HepG2 (cell line): ENCODE data around the gene ITIH1. TPM values are rescaled to one million over a fixed set of nuclear protein-coding genes. Genes with fewer than 3 reads are reported as not detected.

Source experiments
- EP300 ChIP-seq, 3 experiments: sonication (generic) in 1 of 3; formaldehyde crosslinking in 1 of 3; IDR thresholded peaks; 2 replicates each; pipeline versions ENCODE4 v1.5.1 to v1.6.1; 2011 to 2020; ENCODE audit warnings: low read depth in 2 of 3, low read length in 2 of 3, borderline replicate concordance in 1 of 3, improper control_type of control experiment in 1 of 3, mild to moderate bottlenecking in 1 of 3, missing genetic modification reagents in 1 of 3, moderate library complexity in 1 of 3
- GRHL1 ChIP-seq: sonication (generic); formaldehyde crosslinking; conservative IDR thresholded peaks from 2 replicates; pipeline ENCODE4 v1.8.0; 2022; ENCODE audit warnings: missing genetic modification reagents
- KLF12 ChIP-seq: sonication (generic); formaldehyde crosslinking; IDR thresholded peaks from 2 replicates; pipeline ENCODE4 v1.4.0; 2020; ENCODE audit warnings: missing genetic modification reagents, borderline replicate concordance
- MXD1 ChIP-seq: sonication (generic); formaldehyde crosslinking; IDR thresholded peaks from 2 replicates; pipeline ENCODE4 v1.4.0; 2020; ENCODE audit warnings: mild to moderate bottlenecking, missing genetic modification reagents
- NCOR1 ChIP-seq: fragments of 200-600 bp; sonication (generic); IDR thresholded peaks from 2 replicates; pipeline ENCODE4 v1.7.0; 2017; ENCODE audit warnings: antibody characterized with exemption, low read length, borderline replicate concordance
- NFYC ChIP-seq: IDR thresholded peaks from 2 replicates; pipeline ENCODE4 v1.6.1; 2016; ENCODE audit warnings: missing genetic modification reagents, missing compliant biosample characterization
- NR2F6 ChIP-seq, 2 experiments: IDR thresholded peaks; 2 replicates each; pipeline ENCODE4 v1.6.1; 2016; ENCODE audit warnings: antibody characterized with exemption in 1 of 2, mild to moderate bottlenecking in 1 of 2
- POLR2AphosphoS2 ChIP-seq: IDR thresholded peaks from 2 replicates; pipeline ENCODE4 v1.6.1; 2011; ENCODE audit warnings: low read depth, low read length, improper control_type of control experiment
- RCOR2 ChIP-seq: IDR thresholded peaks from 2 replicates; pipeline ENCODE4 v1.6.1; 2016; ENCODE audit warnings: missing biosample characterization, missing genetic modification reagents
- SOX13 ChIP-seq, 3 experiments: fragments of 450-650 bp in 1 of 3; sonication (generic) in 1 of 3; formaldehyde crosslinking in 1 of 3; IDR thresholded peaks in 2 of 3; conservative IDR thresholded peaks in 1 of 3; 2 replicates each; pipeline versions ENCODE4 v1.5.0 to v1.6.1; 2016 to 2020; ENCODE audit warnings: antibody characterized with exemption in 1 of 3, mild to moderate bottlenecking in 1 of 3, missing compliant biosample characterization in 1 of 3, missing genetic modification reagents in 1 of 3, moderate library complexity in 1 of 3
- THAP11 ChIP-seq: IDR thresholded peaks from 2 replicates; pipeline ENCODE4 v1.6.1; 2016; ENCODE audit warnings: missing biosample characterization, missing genetic modification reagents
- TSC22D2 ChIP-seq: sonication (generic); formaldehyde crosslinking; IDR thresholded peaks from 2 replicates; pipeline ENCODE4 v1.5.1; 2020; ENCODE audit warnings: missing genetic modification reagents, mild to moderate bottlenecking, borderline replicate concordance
- ZFP41 ChIP-seq: sonication (generic); formaldehyde crosslinking; IDR thresholded peaks from 2 replicates; pipeline ENCODE4 v1.4.0; 2020; ENCODE audit warnings: mild to moderate bottlenecking, missing genetic modification reagents, borderline replicate concordance
- ZMYM4 ChIP-seq: sonication (generic); formaldehyde crosslinking; IDR thresholded peaks from 2 replicates; pipeline ENCODE4 v1.8.1; 2023; ENCODE audit warnings: mild to moderate bottlenecking, missing genetic modification reagents
- ZNF205 ChIP-seq: IDR thresholded peaks from 2 replicates; pipeline ENCODE4 v1.6.1; 2018; ENCODE audit warnings: missing biosample characterization, missing genetic modification reagents
- ZNF282 ChIP-seq: fragments of 450-650 bp; IDR thresholded peaks from 2 replicates; pipeline ENCODE4 v1.6.1; 2018; ENCODE audit not compliant: partially characterized antibody
- ZNF3 ChIP-seq: IDR thresholded peaks from 2 replicates; pipeline ENCODE4 v1.7.0; 2017; ENCODE audit warnings: inconsistent platforms
- ZNF333 ChIP-seq: sonication (generic); formaldehyde crosslinking; IDR thresholded peaks from 2 replicates; pipeline ENCODE4 v1.4.0; 2020; ENCODE audit warnings: mild to moderate bottlenecking, missing genetic modification reagents, borderline replicate concordance
- ZNF335 ChIP-seq: sonication (generic); formaldehyde crosslinking; IDR thresholded peaks from 2 replicates; pipeline ENCODE4 v1.4.0; 2020; ENCODE audit warnings: missing genetic modification reagents
- ZSCAN30 ChIP-seq: sonication (generic); formaldehyde crosslinking; IDR thresholded peaks from 2 replicates; pipeline ENCODE4 v1.5.0; 2020; ENCODE audit warnings: mild to moderate bottlenecking, missing genetic modification reagents
- ZSCAN9 ChIP-seq: IDR thresholded peaks from 2 replicates; pipeline ENCODE4 v1.6.1; 2016; ENCODE audit warnings: borderline replicate concordance
- polyA plus RNA-seq, 8 experiments: library from polyadenylated mRNA; depleted of rRNA in 3 of 8; stranded (reverse) in 7 of 8; unstranded in 1 of 8; fragments of >200 nt; fragmentation: Illumina TruSeq in 4 of 8; extraction: Trizol in 4 of 8; gene quantifications; 2 replicates each; pipeline versions ENCODE4 v1.2.1 to v1.2.3, GENCODE V29; 2011 to 2016; ENCODE audit warnings: low read depth in 4 of 8, missing spikeins in 1 of 8, mixed read lengths in 1 of 8; ENCODE audit not compliant: insufficient read depth in 1 of 8
- total RNA-seq, 5 experiments: library from RNA; depleted of rRNA; stranded (reverse); fragments of >200 nt; fragmentation: Illumina TruSeq; extraction: Trizol; gene quantifications; 2 replicates each; pipeline ENCODE4 v1.2.3, GENCODE V29; 2016; ENCODE audit warnings: low read depth in 1 of 5
- TF ChIP-seq, protein P1 (sequence below): sonication (generic); formaldehyde crosslinking; IDR thresholded peaks from 2 replicates; pipeline ENCODE4 v1.8.0; 2023; ENCODE audit warnings: mild to moderate bottlenecking, missing genetic modification reagents
- TF ChIP-seq, protein P2 (sequence below): sonication (generic); formaldehyde crosslinking; IDR thresholded peaks from 2 replicates; pipeline ENCODE4 v1.8.1; 2023; ENCODE audit warnings: mild to moderate bottlenecking, missing genetic modification reagents
- TF ChIP-seq, protein P3 (sequence below): IDR thresholded peaks from 2 replicates; pipeline ENCODE4 v1.6.1; 2016; ENCODE audit warnings: missing compliant biosample characterization, missing genetic modification reagents, borderline replicate concordance

The ITIH1 gene
- total and polyA plus RNA-seq, 2 of the 13 experiments (the other 11 are each of a cell fraction or from before 2014, with no cell fraction given): 12.3 to 19.6 TPM

DNA sequence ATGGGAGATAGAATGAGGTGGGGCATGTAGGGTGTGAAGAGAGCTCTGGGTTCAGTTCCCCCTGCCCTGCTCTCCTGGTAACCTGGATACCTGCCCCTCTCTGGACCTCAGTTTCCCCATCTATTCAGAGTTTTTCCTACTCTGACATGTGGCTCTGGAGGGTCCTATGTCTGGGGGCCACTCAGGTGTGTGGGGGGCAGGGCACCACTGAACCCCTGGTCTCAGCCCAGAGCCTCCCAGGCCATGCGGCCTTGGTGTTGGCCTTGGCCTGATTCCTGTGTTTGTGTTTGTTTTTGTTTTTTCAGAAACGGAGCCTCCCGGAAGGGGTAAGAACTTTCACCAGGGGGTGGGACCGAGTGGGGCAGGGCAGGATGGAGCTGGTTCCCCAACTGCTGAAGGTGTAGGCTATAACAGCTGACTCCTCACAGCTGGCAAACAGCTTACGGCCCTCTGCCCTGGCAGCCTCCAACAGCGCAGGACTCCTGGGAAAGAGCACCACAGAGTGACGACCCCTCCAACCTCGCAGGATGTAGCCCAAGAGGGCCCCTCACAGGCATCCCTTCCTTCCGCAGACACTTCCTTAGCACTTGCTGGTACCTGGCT is 18.0 kb downstream of the ITIH1 start (continued):
- TF ChIP-seq ZMYM4 (CRISPR knock-in tag) (0 out of 2 replicates have a peak, but pooled peaks have one; percentile 39), NCOR1 (peak; percentile 65; the same call in 1 of the 2 replicates), EP300 (IDR thresholded peaks at IDR 0.05; ENCODE audit: low read depth in 2 of 2, low read length in 2 of 2) (peak in 1 of 2 experiments; percentile 88; a peak in 2 of 4 replicates), EP300 (CRISPR knock-in tag; IDR thresholded peaks at IDR 0.05; ENCODE audit: borderline replicate concordance) (peak; percentile 68; the same call in 1 of the 2 replicates), ZNF335 (CRISPR knock-in tag) (peak; percentile 72), SOX13 (IDR thresholded peaks at IDR 0.05) (0 out of 2 replicates have a peak, but pooled peaks have one; percentile 40), SOX13 (CRISPR knock-in tag; conservative IDR thresholded peaks at IDR 0.05 in 1 of 2, IDR thresholded peaks at IDR 0.05 in 1 of 2) (peak in 1 of 2 experiments; percentile 78; a peak in 1 of 4 replicates), ZFP41 (CRISPR knock-in tag) (no peak), KLF12 (CRISPR knock-in tag) (peak; percentile 19; the same call in 1 of the 2 replicates), ZNF3 (CRISPR knock-in tag) (no peak), NFYC (CRISPR knock-in tag) (no peak), POLR2AphosphoS2 (no peak), RCOR2 (CRISPR knock-in tag) (peak; percentile 41; the same call in 1 of the 2 replicates), TSC22D2 (CRISPR knock-in tag) (peak; percentile 80; the same call in 1 of the 2 replicates), GRHL1 (CRISPR knock-in tag) (no peak), ZSCAN30 (CRISPR knock-in tag) (no peak), NR2F6 (IDR thresholded peaks at IDR 0.05) (peak; percentile 75), NR2F6 (CRISPR knock-in tag; IDR thresholded peaks at IDR 0.05) (peak; percentile 88), MXD1 (no peak), ZNF205 (CRISPR knock-in tag) (peak; percentile 73), THAP11 (CRISPR knock-in tag) (0 out of 2 replicates have a peak, but pooled peaks have one; percentile 48), ZNF282 (no peak), ZNF333 (CRISPR knock-in tag) (0 out of 2 replicates have a peak, but pooled peaks have one; percentile 80), ZSCAN9 (CRISPR knock-in tag) (peak; percentile 69; the same call in 1 of the 2 replicates)
- TF ChIP-seq, protein P1, sequence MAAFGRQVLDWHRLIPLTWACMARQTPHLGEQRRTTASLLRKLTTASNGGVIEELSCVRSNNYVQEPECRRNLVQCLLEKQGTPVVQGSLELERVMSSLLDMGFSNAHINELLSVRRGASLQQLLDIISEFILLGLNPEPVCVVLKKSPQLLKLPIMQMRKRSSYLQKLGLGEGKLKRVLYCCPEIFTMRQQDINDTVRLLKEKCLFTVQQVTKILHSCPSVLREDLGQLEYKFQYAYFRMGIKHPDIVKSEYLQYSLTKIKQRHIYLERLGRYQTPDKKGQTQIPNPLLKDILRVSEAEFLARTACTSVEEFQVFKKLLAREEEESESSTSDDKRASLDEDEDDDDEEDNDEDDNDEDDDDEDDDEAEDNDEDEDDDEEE (CRISPR knock-in tag): no peak; the same call in 1 of the 2 replicates
- TF ChIP-seq, protein P2, sequence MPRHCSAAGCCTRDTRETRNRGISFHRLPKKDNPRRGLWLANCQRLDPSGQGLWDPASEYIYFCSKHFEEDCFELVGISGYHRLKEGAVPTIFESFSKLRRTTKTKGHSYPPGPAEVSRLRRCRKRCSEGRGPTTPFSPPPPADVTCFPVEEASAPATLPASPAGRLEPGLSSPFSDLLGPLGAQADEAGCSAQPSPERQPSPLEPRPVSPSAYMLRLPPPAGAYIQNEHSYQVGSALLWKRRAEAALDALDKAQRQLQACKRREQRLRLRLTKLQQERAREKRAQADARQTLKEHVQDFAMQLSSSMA (CRISPR knock-in tag): 0 out of 2 replicates have a peak, but pooled peaks have one; percentile 72
- TF ChIP-seq, protein P3, sequence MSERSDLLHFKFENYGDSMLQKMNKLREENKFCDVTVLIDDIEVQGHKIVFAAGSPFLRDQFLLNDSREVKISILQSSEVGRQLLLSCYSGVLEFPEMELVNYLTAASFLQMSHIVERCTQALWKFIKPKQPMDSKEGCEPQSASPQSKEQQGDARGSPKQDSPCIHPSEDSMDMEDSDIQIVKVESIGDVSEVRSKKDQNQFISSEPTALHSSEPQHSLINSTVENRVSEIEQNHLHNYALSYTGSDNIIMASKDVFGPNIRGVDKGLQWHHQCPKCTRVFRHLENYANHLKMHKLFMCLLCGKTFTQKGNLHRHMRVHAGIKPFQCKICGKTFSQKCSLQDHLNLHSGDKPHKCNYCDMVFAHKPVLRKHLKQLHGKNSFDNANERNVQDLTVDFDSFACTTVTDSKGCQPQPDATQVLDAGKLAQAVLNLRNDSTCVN: 0 out of 2 replicates have a peak, but pooled peaks have one; percentile 41
